Right lobe of liver (tissue), 6 donors: Measurements from ENCODE around the gene PARP15. TPM values are rescaled to one million over a fixed set of nuclear protein-coding genes. Genes with fewer than 3 reads are reported as not detected.
A peak's percentile ranks its signal among the peaks of the same experiment; 100 is the strongest.
"Not testable (repeated sequence)": the region's sequence is repeated elsewhere in the genome, so short reads cannot be mapped to it uniquely, and the experiment has no call there.

ENCODE experiments used
- ATAC-seq, 4 donors: fragments of 200-7000 bp; cut with Tn5 transposase; one replicate each; pipeline ENCODE4 v1.9.1; 2020; ENCODE audit warnings: mild to moderate bottlenecking in 4 of 4, moderate library complexity in 4 of 4
- DNase-seq, 3 donors: peaks; one replicate each; pipeline ENCODE4 v3.0.0-alpha.2; 2020
- H3K27ac ChIP-seq, 3 donors: fragments of 200-600 bp; one replicate each; pipeline ENCODE4 v1.8.0; 2022
- H3K27me3 ChIP-seq, 2 donors: fragments of 200-600 bp; one replicate each; pipeline ENCODE4 v1.8.0; 2022
- H3K36me3 ChIP-seq, 4 donors: fragments of 200-600 bp; sonication (generic) in 1 of 4; one replicate each; pipeline versions ENCODE4 v1.5.1 to v1.8.0; 2017 to 2022; ENCODE audit warnings: control low read depth in 1 of 4
- H3K4me1 ChIP-seq, 4 donors: fragments of 200-600 bp; sonication (generic) in 1 of 4; one replicate each; pipeline versions ENCODE4 v1.5.1 to v1.8.0; 2017 to 2022; ENCODE audit warnings: control low read depth in 1 of 4
- H3K4me3 ChIP-seq, 3 donors: fragments of 200-600 bp; one replicate each; pipeline ENCODE4 v1.8.0; 2022
- H3K9me3 ChIP-seq, 4 donors: fragments of 200-600 bp; sonication (generic) in 1 of 4; one replicate each; pipeline versions ENCODE4 v1.5.1 to v1.8.0; 2017 to 2022; ENCODE audit warnings: control low read depth in 1 of 4
- CTCF ChIP-seq, 4 donors: fragments of 200-600 bp in 3 of 4; fragments of 450-650 bp in 1 of 4; IDR thresholded peaks; one replicate each; pipeline versions ENCODE4 v1.5.1 to v1.8.0; 2016 to 2022; ENCODE audit warnings: antibody characterized with exemption in 4 of 4, mild to moderate bottlenecking in 2 of 4
- POLR2A ChIP-seq: fragments of 450-650 bp; IDR thresholded peaks from one replicate; pipeline ENCODE4 v1.6.1; 2017; ENCODE audit warnings: antibody characterized with exemption, mild to moderate bottlenecking
- WGBS: methylation state at CpG from one replicate; pipeline ENCODE4 v1.1.6; 2018; ENCODE audit warnings: low coverage, low lambda C conversion rate; ENCODE audit not compliant: insufficient coverage; ENCODE audit errors: missing lambda C conversion rate; 5-methylcytosine and 5-hydroxymethylcytosine counted together
- intact Hi-C, 2 donors: fragments of 100-400 bp; cut with DNase I; formaldehyde crosslinking; loops; one replicate each; pipeline versions ENCODE4 v1.11.2 to v1.14.1; 2022
- total RNA-seq, 6 experiments: library from RNA; depleted of rRNA in 2 of 6; stranded (reverse); fragments of >200 nt in 2 of 6; fragmentation: NEBNext Ultra II Directional in 3 of 6; extraction: Animal tissue kit (Norgen Biotek cat#: 25700) in 3 of 6; gene quantifications; one replicate each; pipeline versions ENCODE4 v1.1.0 to v1.2.4, GENCODE V29; 2016 to 2023
- donor health status: DM: no; HTN: yes; CAD: no.
- donor health status: DM: no; HTN: no; CAD: no.
- donor health status: DM: no; HTN: no; CAD: no.
- donor health status: DM: no; HTN: yes; CAD: no.
- donor health status: DM: no; HTN: yes; CAD: no.

Gene PARP15
- total RNA-seq, 6 experiments from 2014 or later = 0.37 to 1.5 (median 1.3) TPM

- ATAC-seq (peak in 1 of 4 donors; percentile 1), DNase-seq (no peak)
- TF ChIP-seq POLR2A (no peak), CTCF (IDR thresholded peaks at IDR 0.05) (no peak)
- no peaks in the 10 kb centered on the region for H3K27me3 ChIP-seq
- peak overlapping the region; percentile 70 to 94 (median 76) for H3K4me3 ChIP-seq
- H3K27ac ChIP-seq = peak overlapping the region; percentile 97 to 99 (median 99)
- H3K9me3 ChIP-seq = no peaks in the 10 kb centered on the region
- H3K36me3 ChIP-seq = peaks cover 0 to 26% (median 18%) of the 10 kb centered on the region in 4 donors
- intact Hi-C loops = loop anchor here (5.0 to 10.0 kb wide), 2 partner anchors 119 to 122 kb away; partner anchors contain the start of gene PARP14 (in 2 of the 2)
- 16% methylated on average over 5 of the region's 5 CpGs for WGBS
- H3K4me1 ChIP-seq = peaks cover 0 to 52% (median 20%) of the 10 kb centered on the region in 4 donors
These were observed 14.3 kb upstream of the PARP15 start for GRCh38 chr3:122562923-122563716.

GRCh38 chr3:122563717-122564025 is 13.8 kb upstream of the PARP15 start:
- Histone ChIP-seq H3K4me1 (peaks cover 0 to 57% (median 21%) of the 10 kb centered on the region in 4 donors), H3K9me3 (no peaks in the 10 kb centered on the region), H3K4me3 (peak overlapping the region; percentile 70 to 94 (median 76)), H3K27me3 (no peaks in the 10 kb centered on the region), H3K36me3 (peaks cover 0 to 20% (median 16%) of the 10 kb centered on the region in 4 donors), H3K27ac (peak overlapping the region; percentile 97 to 99 (median 99))
- DNase-seq = peak in 1 of 3 donors; percentile 28
- intact Hi-C loops = loop anchor here (5.0 to 10.0 kb wide), 2 partner anchors 119 to 121 kb away; partner anchors contain the start of gene PARP14 (in 2 of the 2)
- 3% methylated on average over 5 of the region's 5 CpGs for WGBS
- peak; percentile 8 to 35 (median 32) for ATAC-seq
- no peak for TF ChIP-seq POLR2A
- no peak for TF ChIP-seq CTCF (IDR thresholded peaks at IDR 0.05)

- WGBS = 0% methylated on average over 6 of the region's 56 CpGs
- intact Hi-C loops = loop anchor here (5.0 to 10.0 kb wide), 2 partner anchors 118 to 120 kb away; partner anchors contain the start of gene PARP14 (in 2 of the 2)
- Histone ChIP-seq H3K9me3 (no peaks in the 10 kb centered on the region), H3K27ac (peak within 1 kb of the TSS; percentile 97 to 99 (median 99)), H3K4me3 (peak within 1 kb of the TSS; percentile 70 to 94 (median 76)), H3K4me1 (peaks cover 0 to 56% (median 18%) of the 10 kb centered on the region in 4 donors), H3K27me3 (no peaks in the 10 kb centered on the region), H3K36me3 (peaks cover 3 to 19% (median 14%) of the 10 kb centered on the region in 4 donors)
- ATAC-seq (peak; percentile 90 to 98 (median 94)), DNase-seq (peak; percentile 92 to 95 (median 93))
- peak; percentile 85 for TF ChIP-seq POLR2A
- TF ChIP-seq CTCF (IDR thresholded peaks at IDR 0.05) = no peak
These were observed 13.1 kb upstream of the PARP15 start, which contains the start of the genes DTX3L and PARP9 for GRCh38 chr3:122564155-122564912. TSS of gene DTX3L (plus strand) at chr3:122564338. CDS start at chr3:122564427, 89 bp downstream. TSS of gene PARP9 (minus strand) at chr3:122564300. CDS start at chr3:122559620, 4,680 bp downstream.

- DNase-seq, H3K9me3 ChIP-seq, H3K27me3 ChIP-seq, H3K4me3 ChIP-seq, ATAC-seq: not testable (repeated sequence)
- Histone ChIP-seq H3K27ac (peak overlapping the region; percentile 32 to 99 (median 85)), H3K4me1 (peaks cover 0 to 63% (median 13%) of the 10 kb centered on the region in 4 donors), H3K36me3 (peaks cover 3 to 47% (median 23%) of the 10 kb centered on the region in 4 donors)
- WGBS = 100% methylated on average over 5 of the region's 7 CpGs
- intact Hi-C loops = loop anchor here in 1 of 2 donors (10.0 kb wide), 1 partner anchor 117 kb away; the partner anchor contains the start of gene PARP14
These were observed 9.3 kb upstream of the PARP15 start for GRCh38 chr3:122568131-122568530.
